HG03025 (cell line): Measurements from ENCODE around the gene WBP4.
"Not testable (repeated sequence)": the region's sequence is repeated elsewhere in the genome, so short reads cannot be mapped to it uniquely, and the experiment has no call there.

Experiments
- ATAC-seq: cut with Tn5 transposase; IDR thresholded peaks from one replicate; pipeline ENCODE4 v1.9.1; 2021; ENCODE audit warnings: mild to moderate bottlenecking, moderate library complexity; ENCODE audit not compliant: unreplicated experiment, low FRiP score

The WBP4 gene

DNA sequence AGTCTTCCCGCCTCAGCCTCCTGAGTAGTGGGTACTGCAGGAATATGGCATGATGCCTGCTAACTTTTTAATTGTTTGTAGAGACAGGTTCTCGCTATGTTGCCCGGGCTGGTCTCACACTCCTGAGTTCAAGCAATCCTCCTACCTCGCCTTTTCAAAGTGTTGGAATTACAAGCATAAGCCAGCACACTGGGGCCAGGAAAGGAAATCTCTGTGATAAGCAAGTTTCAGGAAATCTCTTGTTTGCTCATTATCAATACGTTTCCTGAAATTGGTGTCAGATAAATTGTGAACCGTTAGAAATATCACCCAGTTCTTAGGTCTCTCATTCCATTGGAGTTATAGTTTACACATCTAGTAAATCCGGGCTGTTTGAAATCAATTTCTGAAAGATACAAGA is 14.2 kb downstream of the WBP4 start:
- no peak for ATAC-seq

DNA sequence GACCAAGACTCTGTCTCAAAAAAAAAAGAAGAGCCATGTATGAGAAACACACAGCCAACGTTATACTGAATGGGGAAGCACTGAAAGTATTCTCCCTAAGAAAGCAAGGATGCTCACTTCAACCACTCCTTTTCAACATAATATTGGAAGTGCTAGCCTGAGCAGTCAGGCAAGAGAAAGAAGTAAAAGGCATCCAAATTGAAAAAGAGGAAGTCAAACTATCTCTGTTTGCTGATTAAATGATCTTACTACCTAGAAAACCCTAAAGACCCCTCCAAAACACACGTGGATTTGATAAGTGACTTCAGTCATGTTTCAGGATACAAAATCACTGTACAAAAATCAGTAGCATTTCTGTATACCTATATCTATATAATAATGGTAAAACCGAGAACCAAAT is 16.2 kb downstream of the WBP4 start:
- no peak for ATAC-seq

DNA sequence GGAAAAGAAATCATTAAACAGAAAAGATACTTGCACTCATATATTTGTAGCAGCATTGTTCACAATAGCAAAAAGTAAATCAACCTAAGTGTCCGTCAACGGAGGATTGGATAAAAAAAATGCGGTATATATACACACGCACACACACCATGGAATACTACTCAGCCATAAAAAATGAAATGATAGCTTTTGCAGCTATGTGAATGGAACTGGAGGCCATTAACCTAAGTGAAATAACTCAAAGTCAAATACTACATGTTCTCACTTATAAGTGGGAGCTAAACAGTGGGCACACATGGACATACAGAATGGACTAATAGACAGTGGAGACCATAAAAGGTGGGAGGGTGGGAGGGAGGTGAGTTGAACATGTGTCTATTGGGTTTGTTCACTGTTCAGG is 18.4 kb downstream of the WBP4 start:
- no peak for ATAC-seq

DNA sequence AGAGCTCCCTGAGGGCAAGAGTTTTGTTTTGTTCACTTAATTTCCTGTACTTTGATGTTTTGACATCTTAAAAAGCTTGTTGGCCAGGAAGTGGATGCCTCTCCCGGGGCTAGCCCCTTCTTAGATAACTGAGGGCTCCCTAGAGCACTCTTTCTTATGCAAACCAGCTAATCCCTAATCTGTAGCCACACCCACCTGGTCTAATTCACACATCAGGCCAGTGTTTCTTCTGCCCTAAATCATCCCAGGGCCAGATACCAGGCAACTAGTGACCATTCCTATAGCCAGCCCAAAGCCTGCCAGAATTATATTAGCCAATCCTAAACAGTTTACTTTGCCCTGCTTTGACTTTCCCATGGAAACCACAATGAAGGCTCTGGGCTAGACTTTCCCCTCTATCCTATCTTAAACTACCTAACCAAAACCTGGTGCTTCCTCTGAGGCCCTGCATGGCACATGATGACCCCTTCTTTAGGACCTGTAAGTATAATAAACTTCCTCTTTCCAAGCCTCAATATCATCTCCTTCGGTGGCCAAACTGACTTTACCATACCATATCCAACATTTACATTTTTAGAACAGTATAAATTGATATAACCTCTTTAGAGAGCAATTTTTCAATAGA is 24.8 kb downstream of the WBP4 start:
- ATAC-seq, result no peak

DNA sequence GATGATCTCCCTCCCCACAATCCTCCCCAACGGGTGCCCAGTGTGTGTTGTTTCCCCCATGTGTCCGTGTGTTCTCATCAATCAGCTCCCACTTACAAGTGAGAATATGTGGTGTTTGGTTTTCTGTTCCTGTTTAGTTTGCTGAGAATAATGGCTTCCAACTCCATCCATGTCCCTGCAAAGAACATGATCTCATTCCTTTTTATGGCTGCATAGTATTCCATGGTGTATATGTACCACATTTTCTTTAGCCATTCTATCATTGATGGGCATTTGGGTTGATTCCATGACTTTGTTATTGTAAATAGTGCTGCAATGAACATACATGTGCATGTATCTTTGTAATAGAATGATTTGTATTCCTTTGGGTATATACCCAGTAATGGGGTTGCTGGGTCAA is 34.4 kb downstream of the WBP4 start:
- not testable (repeated sequence) for ATAC-seq

DNA sequence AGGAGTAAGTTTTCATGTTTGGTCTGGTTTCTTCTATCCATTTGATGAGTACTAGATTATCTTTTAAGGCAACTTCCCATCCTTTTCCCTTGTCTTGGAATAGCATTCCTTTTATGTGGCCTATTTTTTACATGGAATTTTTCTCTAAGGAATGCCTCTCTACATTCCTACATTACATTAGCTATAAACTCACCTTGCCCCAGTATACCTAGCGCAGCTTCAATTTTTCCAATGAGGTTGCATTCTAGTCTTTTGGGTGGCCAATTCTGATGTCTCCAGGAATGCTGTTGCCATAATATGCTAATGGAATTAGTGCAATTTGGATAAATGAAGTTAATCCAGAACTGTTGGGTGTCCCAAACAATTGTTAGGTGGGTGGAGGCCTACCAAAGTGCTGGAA is 37.5 kb downstream of the WBP4 start:
- ATAC-seq, result no peak

DNA sequence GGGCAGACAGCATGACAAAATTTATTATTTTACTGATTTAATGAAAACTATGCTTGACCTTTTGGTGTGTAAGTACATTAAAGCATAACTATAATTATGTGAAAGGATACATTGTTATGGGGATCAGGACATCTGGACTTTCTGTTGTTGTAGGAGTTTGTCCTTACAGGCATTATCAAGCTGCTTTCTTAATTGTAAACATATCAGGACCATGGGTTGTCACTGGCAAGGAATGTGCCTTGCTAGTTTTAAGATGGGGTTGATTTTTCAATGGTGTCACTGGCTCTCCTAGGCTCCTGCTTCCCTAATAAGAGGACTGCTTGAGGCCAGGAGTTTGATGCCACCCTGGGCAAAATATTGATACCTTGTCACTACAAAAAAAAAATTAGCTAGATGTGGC is 38.7 kb downstream of the WBP4 start:
- no peak for ATAC-seq

DNA sequence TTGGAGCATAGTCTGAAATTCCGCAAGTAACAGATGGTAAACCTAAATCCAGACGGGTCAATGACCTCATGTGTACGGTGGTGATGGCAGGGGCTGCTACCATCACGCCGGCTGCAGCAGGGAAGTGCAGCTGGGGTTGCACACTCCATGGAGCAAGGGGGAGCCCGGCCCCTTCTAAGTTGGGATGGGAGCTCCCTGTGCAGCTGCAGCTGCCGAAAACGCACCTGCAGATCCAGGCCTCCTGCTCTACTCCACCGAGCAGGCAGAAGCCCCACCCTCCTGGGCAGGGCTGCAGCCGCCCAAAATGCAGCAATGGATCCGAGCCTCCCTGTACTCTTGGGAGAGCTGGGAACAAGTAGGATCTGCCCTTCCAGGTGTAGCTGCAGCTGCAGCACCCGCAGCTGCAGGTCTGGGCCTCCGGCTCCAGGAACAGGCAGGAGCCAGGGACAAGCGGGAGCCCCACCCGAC is 45.8 kb downstream of the WBP4 start:
- ATAC-seq, result no peak

- ATAC-seq, result no peak
Observed at GRCh38 chr13:41107584-41108014, 46.3 kb downstream of the WBP4 start.

- no peak for ATAC-seq
Observed at GRCh38 chr13:41111454-41111853, 50.1 kb downstream of the WBP4 start.

DNA sequence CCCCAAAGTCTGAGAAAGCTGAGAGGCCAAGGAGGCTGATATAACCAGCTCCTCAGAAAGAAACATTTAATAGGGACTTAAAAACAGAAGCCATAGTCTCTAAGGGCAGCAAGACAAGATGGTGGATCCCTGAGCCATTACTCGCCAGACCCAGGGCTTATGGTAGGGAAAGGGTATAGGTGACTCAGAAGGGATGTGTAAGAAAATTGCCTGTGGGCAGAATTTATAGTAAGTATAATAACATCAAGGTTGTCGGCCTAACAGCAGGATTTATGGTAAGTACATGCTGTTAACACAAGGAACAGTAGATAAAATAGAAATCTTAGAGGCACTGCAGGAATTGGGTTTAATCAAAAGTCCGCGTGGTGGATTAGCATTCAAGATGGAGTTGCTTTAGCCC is 56.6 kb downstream of the WBP4 start:
- no peak for ATAC-seq

GRCh38 chr13:41122838-41123237 is 61.5 kb downstream of the WBP4 start:
- ATAC-seq, result no peak

- ATAC-seq, result no peak
Observed at GRCh38 chr13:41127701-41128100, 66.4 kb downstream of the WBP4 start.

GRCh38 chr13:41130356-41130755 is 69.0 kb downstream of the WBP4 start:
- ATAC-seq, result no peak

- not testable (repeated sequence) for ATAC-seq
Observed at GRCh38 chr13:41131189-41131588, 69.9 kb downstream of the WBP4 start.

DNA sequence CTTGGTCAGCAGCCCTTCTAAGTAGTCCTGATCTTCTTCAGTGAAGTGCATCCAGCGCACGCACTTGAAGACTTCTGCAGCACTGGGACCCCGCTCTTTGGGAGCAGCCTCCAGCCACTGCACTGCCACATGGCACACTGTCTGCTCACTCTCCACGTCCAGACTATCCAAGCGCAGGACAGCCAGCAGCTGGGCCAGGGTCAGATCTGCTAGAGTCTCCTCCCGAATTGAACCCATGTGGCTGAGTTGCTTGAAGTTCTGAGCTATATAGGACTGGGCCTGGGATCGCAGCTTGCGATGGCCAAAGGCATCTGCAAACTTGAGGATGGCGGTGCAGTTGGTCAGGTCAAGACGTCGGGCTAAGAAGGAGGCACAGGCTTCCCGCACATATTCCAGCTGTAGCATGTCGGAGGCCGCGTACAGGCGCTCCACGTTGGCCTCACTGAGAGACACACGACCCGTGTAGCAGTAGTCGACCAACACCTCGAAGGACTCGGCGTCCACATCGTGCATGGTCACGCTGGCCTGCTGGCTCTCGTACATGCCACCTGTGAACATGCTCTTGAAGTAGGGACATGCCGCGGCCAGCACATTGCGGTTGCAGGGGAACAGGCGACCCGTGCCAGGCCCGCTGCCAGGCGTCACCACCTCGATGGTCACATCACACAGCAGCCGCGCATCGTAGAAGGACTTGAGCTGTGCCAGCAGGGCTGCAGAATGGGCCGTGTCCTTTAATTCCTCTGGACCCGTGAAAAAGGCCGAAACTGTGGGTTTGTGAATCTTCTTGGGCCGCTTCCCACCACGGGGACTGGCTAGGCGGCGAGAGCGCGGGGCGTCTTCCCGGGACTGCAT is 70.6 kb downstream of the WBP4 start:
- ATAC-seq, result peak; percentile 8

DNA sequence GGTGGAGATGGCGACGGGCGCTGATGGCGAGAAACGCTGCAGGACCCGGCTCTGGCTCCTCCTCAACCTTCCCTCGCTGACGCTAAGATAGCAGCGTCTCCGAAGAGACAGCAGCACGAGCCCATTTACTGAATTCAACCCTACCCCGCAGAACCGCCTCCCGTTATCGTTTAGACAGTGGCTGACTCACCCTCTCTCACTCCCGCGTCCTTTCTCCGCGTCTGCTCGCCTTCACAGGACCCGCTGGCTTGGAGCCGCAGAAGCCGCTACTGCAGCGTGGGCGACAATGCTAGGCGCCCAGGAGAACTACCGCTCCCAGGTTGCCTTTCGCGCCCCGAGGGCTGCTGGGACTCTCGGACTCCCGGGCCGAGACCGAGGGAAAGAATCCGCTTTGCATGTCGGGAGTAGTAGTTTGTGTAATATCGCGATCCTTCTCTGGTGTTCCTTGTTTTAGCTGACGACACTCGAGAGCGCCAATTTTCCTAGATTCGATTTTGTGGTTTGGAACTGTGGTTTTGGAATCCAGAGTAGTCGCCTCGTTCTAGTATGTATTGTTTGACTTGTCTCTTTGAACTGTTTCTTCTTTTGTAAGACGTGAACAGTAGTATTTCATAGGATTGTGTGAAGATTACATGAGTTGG is 71.3 kb downstream of the WBP4 start, which contains the start of gene KBTBD6:
Gene KBTBD6, minus strand, starts transcription at position 291 of the 641 bp plus-strand sequence. CDS start 291 bp downstream, outside the sequence.
- ATAC-seq, result peak; percentile 96
